ENCODE data around the gene CYP2A6.
"Not testable (repeated sequence)": the region's sequence is repeated elsewhere in the genome, so short reads cannot be mapped to it uniquely, and the experiment has no call there.

The CYP2A6 gene

GRCh38 chr19:40822161-40822560 lies 28.1 kb downstream of the CYP2A6 start:
- Histone ChIP-seq H3K27ac (ENCODE audit: low read length) (no peak overlapping the region), H3K36me3 (replicated peaks; ENCODE audit: low read depth, low read length) (no peaks in the 10 kb centered on the region), H3K9me3 (ENCODE audit: insufficient read depth, low read length) (no peaks in the 10 kb centered on the region), H3K4me2 (ENCODE audit: low read length) (no peak overlapping the region), H3K27me3 (ENCODE audit: low read depth, low read length) (no peaks in the 10 kb centered on the region), H3K4me3 (ENCODE audit: low read length) (no peak overlapping the region), H2AFZ (ENCODE audit: low read depth, low read length) (no peak overlapping the region), H3K4me1 (ENCODE audit: low read length) (peaks cover 24% of the 10 kb centered on the region), H4K20me1 (ENCODE audit: insufficient read depth, low read length) (no peaks in the 10 kb centered on the region), H3K9ac (ENCODE audit: low read length) (no peak overlapping the region), H3K79me2 (ENCODE audit: low read length) (no peaks in the 10 kb centered on the region)
- TF ChIP-seq CTCF (IDR thresholded peaks at IDR 0.05; ENCODE audit: low read depth, low read length) (no peak), EZH2phosphoT487 (IDR thresholded peaks at IDR 0.05; ENCODE audit: low read depth) (no peak)

GRCh38 chr19:40819479-40820234 lies 30.6 kb downstream of the CYP2A6 start:
- H3K4me2 ChIP-seq (ENCODE audit: low read length); H4K20me1 ChIP-seq (ENCODE audit: insufficient read depth, low read length); H3K27ac ChIP-seq (ENCODE audit: low read length); H3K4me3 ChIP-seq (ENCODE audit: low read length); H3K79me2 ChIP-seq (ENCODE audit: low read length); H3K9me3 ChIP-seq (ENCODE audit: insufficient read depth, low read length); H3K36me3 ChIP-seq (replicated peaks; ENCODE audit: low read depth, low read length); H3K9ac ChIP-seq (ENCODE audit: low read length); H2AFZ ChIP-seq (ENCODE audit: low read depth, low read length); H3K27me3 ChIP-seq (ENCODE audit: low read depth, low read length): not testable (repeated sequence)
- peaks cover 24% of the 10 kb centered on the region for H3K4me1 ChIP-seq (ENCODE audit: low read length)
- peak; percentile 64 for TF ChIP-seq CTCF (IDR thresholded peaks at IDR 0.05; ENCODE audit: low read depth, low read length)

- not testable (repeated sequence) for H3K36me3 ChIP-seq (replicated peaks; ENCODE audit: low read depth, low read length); H4K20me1 ChIP-seq (ENCODE audit: insufficient read depth, low read length); H3K9me3 ChIP-seq (ENCODE audit: insufficient read depth, low read length); H3K79me2 ChIP-seq (ENCODE audit: low read length); H3K27ac ChIP-seq (ENCODE audit: low read length)
- Histone ChIP-seq H3K27me3 (ENCODE audit: low read depth, low read length) (peaks cover 13% of the 10 kb centered on the region), H3K9ac (ENCODE audit: low read length) (peak overlapping the region; percentile 70; the same call in 1 of the 2 replicates), H3K4me3 (ENCODE audit: low read length) (peak overlapping the region; percentile 84), H3K4me1 (ENCODE audit: low read length) (peaks cover 24% of the 10 kb centered on the region), H3K4me2 (ENCODE audit: low read length) (peak overlapping the region; percentile 98), H2AFZ (ENCODE audit: low read depth, low read length) (peak overlapping the region; percentile 92)
- peak; percentile 48 for TF ChIP-seq CTCF (IDR thresholded peaks at IDR 0.05; ENCODE audit: low read depth, low read length)
Measured at GRCh38 chr19:40818480-40819399, 31.5 kb downstream of the CYP2A6 start.

- Histone ChIP-seq H3K4me1 (ENCODE audit: low read length) (peaks cover 13% of the 10 kb centered on the region), H3K4me2 (ENCODE audit: low read length) (no peak overlapping the region), H3K36me3 (replicated peaks; ENCODE audit: low read depth, low read length) (peaks cover under 1% of the 10 kb centered on the region), H3K27me3 (ENCODE audit: low read depth, low read length) (peaks cover 14% of the 10 kb centered on the region), H3K4me3 (ENCODE audit: low read length) (no peak overlapping the region), H3K9ac (ENCODE audit: low read length) (no peak overlapping the region), H3K9me3 (ENCODE audit: insufficient read depth, low read length) (no peaks in the 10 kb centered on the region), H4K20me1 (ENCODE audit: insufficient read depth, low read length) (no peaks in the 10 kb centered on the region), H3K79me2 (ENCODE audit: low read length) (no peaks in the 10 kb centered on the region), H3K27ac (ENCODE audit: low read length) (no peak overlapping the region), H2AFZ (ENCODE audit: low read depth, low read length) (no peak overlapping the region)
- TF ChIP-seq EZH2phosphoT487 (IDR thresholded peaks at IDR 0.05; ENCODE audit: low read depth), result no peak
- no peak for TF ChIP-seq CTCF (IDR thresholded peaks at IDR 0.05; ENCODE audit: low read depth, low read length)
Measured at GRCh38 chr19:40815223-40815622, 35.0 kb downstream of the CYP2A6 start.
